ENCODE measurements around the gene TXNDC5. TPM values are rescaled to one million over a fixed set of nuclear protein-coding genes. Genes with fewer than 3 reads are reported as not detected.

The TXNDC5 gene
- polyA plus RNA-seq, 1 donor from 2014 or later: 37.7 TPM

DNA sequence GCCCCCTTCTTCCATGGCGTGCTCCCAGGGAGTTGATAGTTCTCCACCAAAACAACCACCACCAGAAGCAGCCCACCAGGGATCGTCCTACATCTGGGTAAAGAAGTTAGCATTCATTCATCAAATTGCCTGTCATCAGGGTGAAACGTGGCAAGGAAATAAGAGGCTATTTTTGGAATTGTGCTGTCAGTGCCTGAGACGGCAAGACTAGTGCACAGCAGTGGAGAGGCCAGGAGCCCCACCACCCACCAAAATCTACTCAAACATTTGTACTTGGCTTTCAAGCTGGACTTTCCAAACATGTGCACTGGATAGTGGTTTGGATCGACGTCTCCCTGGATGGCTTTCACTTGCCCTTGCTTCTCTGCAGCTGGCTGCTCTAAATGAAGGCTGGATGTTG lies 44.8 kb downstream of the TXNDC5 start:
- Histone ChIP-seq H3K9me3 (ENCODE audit: low read length) (no peaks in the 10 kb centered on the region), H3K79me2 (replicated peaks; ENCODE audit: insufficient read depth, low read length) (no peaks in the 10 kb centered on the region), H2AFZ (ENCODE audit: low read depth, low read length) (no peak overlapping the region), H3K4me2 (ENCODE audit: low read length) (no peak overlapping the region), H3K9me2 (ENCODE audit: insufficient read depth, low read length) (no peaks in the 10 kb centered on the region), H3F3A (ENCODE audit: insufficient read depth, low read length, poor library complexity, severe bottlenecking) (no peaks in the 10 kb centered on the region), H3K9ac (ENCODE audit: low read length) (no peak overlapping the region), H4K20me1 (ENCODE audit: insufficient read depth) (no peaks in the 10 kb centered on the region), H3K4me3 (ENCODE audit: low read length) (no peak overlapping the region), H3K27me3 (ENCODE audit: insufficient read depth, low read depth, low read length) (no peaks in the 10 kb centered on the region), H3K36me3 (ENCODE audit: insufficient read depth, low read length) (no peaks in the 10 kb centered on the region), H3K27ac (ENCODE audit: low read length) (no peak overlapping the region)
- TF ChIP-seq POLR2AphosphoS5 (IDR thresholded peaks at IDR 0.05) (no peak), TAF1 (IDR thresholded peaks at IDR 0.05; ENCODE audit: low read depth) (no peak), MXI1 (conservative IDR thresholded peaks at IDR 0.05; ENCODE audit: poor library complexity, severe bottlenecking) (no peak), EP300 (conservative IDR thresholded peaks at IDR 0.05; ENCODE audit: poor library complexity, severe bottlenecking) (no peak), RAD21 (conservative IDR thresholded peaks at IDR 0.05) (no peak), SMC3 (conservative IDR thresholded peaks at IDR 0.05; ENCODE audit: poor library complexity) (no peak), EZH2 (IDR thresholded peaks at IDR 0.05; ENCODE audit: borderline replicate concordance, insufficient read depth, low read length, poor library complexity, severe bottlenecking) (no peak)
- TF ChIP-seq, protein P1, sequence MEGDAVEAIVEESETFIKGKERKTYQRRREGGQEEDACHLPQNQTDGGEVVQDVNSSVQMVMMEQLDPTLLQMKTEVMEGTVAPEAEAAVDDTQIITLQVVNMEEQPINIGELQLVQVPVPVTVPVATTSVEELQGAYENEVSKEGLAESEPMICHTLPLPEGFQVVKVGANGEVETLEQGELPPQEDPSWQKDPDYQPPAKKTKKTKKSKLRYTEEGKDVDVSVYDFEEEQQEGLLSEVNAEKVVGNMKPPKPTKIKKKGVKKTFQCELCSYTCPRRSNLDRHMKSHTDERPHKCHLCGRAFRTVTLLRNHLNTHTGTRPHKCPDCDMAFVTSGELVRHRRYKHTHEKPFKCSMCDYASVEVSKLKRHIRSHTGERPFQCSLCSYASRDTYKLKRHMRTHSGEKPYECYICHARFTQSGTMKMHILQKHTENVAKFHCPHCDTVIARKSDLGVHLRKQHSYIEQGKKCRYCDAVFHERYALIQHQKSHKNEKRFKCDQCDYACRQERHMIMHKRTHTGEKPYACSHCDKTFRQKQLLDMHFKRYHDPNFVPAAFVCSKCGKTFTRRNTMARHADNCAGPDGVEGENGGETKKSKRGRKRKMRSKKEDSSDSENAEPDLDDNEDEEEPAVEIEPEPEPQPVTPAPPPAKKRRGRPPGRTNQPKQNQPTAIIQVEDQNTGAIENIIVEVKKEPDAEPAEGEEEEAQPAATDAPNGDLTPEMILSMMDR (IDR thresholded peaks at IDR 0.05; ENCODE audit: poor library complexity, severe bottlenecking): no peak
- TF ChIP-seq, protein P2, sequence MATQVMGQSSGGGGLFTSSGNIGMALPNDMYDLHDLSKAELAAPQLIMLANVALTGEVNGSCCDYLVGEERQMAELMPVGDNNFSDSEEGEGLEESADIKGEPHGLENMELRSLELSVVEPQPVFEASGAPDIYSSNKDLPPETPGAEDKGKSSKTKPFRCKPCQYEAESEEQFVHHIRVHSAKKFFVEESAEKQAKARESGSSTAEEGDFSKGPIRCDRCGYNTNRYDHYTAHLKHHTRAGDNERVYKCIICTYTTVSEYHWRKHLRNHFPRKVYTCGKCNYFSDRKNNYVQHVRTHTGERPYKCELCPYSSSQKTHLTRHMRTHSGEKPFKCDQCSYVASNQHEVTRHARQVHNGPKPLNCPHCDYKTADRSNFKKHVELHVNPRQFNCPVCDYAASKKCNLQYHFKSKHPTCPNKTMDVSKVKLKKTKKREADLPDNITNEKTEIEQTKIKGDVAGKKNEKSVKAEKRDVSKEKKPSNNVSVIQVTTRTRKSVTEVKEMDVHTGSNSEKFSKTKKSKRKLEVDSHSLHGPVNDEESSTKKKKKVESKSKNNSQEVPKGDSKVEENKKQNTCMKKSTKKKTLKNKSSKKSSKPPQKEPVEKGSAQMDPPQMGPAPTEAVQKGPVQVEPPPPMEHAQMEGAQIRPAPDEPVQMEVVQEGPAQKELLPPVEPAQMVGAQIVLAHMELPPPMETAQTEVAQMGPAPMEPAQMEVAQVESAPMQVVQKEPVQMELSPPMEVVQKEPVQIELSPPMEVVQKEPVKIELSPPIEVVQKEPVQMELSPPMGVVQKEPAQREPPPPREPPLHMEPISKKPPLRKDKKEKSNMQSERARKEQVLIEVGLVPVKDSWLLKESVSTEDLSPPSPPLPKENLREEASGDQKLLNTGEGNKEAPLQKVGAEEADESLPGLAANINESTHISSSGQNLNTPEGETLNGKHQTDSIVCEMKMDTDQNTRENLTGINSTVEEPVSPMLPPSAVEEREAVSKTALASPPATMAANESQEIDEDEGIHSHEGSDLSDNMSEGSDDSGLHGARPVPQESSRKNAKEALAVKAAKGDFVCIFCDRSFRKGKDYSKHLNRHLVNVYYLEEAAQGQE (IDR thresholded peaks at IDR 0.05; ENCODE audit: borderline replicate concordance): no peak

DNA sequence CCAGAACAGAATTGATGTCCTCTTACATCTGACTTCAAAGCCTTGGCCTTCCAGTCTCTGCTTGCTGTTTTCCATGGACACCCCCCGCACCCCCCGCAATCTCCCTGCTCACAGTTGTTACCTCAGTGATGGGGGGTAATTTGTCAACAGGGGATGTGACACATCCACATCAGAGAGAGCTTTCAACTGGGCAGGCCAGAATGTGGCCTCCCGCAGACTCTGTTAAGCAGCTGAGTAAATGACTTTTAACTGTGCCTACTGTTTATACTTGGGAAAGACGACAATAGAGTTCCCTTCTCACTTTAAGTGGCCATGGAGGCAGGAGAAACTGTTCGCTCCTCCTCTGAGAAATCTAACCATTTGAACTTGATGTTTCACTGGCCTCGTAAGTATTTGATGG lies 51.0 kb downstream of the TXNDC5 start:
- H3K9ac ChIP-seq (ENCODE audit: low read length): no peak overlapping the region
- no peaks in the 10 kb centered on the region for H3K36me3 ChIP-seq (ENCODE audit: insufficient read depth, low read length)
- no peaks in the 10 kb centered on the region for H3K9me3 ChIP-seq (ENCODE audit: low read length)
- H3K27ac ChIP-seq (ENCODE audit: low read length): no peak overlapping the region
- no peak overlapping the region for H3K4me3 ChIP-seq (ENCODE audit: low read length)
- TF ChIP-seq RAD21 (conservative IDR thresholded peaks at IDR 0.05): no peak
- TF ChIP-seq EZH2 (IDR thresholded peaks at IDR 0.05; ENCODE audit: borderline replicate concordance, insufficient read depth, low read length, poor library complexity, severe bottlenecking): no peak
- TF ChIP-seq, protein P2 (IDR thresholded peaks at IDR 0.05; ENCODE audit: borderline replicate concordance): no peak
- H3K4me2 ChIP-seq (ENCODE audit: low read length): no peak overlapping the region
- no peaks in the 10 kb centered on the region for H3K9me2 ChIP-seq (ENCODE audit: insufficient read depth, low read length)
- H4K20me1 ChIP-seq (ENCODE audit: insufficient read depth): no peaks in the 10 kb centered on the region
- no peaks in the 10 kb centered on the region for H3F3A ChIP-seq (ENCODE audit: insufficient read depth, low read length, poor library complexity, severe bottlenecking)
- H2AFZ ChIP-seq (ENCODE audit: low read depth, low read length): no peak overlapping the region
- no peaks in the 10 kb centered on the region for H3K79me2 ChIP-seq (replicated peaks; ENCODE audit: insufficient read depth, low read length)
- H3K27me3 ChIP-seq (ENCODE audit: insufficient read depth, low read depth, low read length): no peaks in the 10 kb centered on the region

Measured in neural cell (in vitro differentiated cells).